LNCAP (cell line): ENCODE measurements around the gene MAN2B1.

Source experiments
- TF ChIP-seq, protein P1 (sequence below): fragments of 450-650 bp; IDR thresholded peaks from 2 replicates; pipeline ENCODE4 v1.5.1; 2017; ENCODE audit warnings: mild to moderate bottlenecking

MAN2B1 gene

DNA sequence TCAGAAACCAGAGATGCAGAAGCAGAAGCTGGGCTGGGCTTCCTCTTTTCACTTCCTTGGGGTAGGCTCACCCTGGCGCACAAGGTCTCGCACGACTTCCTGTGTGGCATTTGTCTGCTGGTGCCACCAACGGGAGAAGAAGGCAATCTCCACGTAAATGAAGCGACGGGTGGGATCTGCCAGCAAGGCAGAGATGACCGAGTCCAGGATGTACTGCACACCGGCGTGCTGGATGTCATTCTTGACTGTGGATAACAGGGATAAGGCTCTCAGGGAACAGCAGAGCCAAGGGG is 1.3 kb downstream of the MAN2B1 start:
- TF ChIP-seq, protein P1, sequence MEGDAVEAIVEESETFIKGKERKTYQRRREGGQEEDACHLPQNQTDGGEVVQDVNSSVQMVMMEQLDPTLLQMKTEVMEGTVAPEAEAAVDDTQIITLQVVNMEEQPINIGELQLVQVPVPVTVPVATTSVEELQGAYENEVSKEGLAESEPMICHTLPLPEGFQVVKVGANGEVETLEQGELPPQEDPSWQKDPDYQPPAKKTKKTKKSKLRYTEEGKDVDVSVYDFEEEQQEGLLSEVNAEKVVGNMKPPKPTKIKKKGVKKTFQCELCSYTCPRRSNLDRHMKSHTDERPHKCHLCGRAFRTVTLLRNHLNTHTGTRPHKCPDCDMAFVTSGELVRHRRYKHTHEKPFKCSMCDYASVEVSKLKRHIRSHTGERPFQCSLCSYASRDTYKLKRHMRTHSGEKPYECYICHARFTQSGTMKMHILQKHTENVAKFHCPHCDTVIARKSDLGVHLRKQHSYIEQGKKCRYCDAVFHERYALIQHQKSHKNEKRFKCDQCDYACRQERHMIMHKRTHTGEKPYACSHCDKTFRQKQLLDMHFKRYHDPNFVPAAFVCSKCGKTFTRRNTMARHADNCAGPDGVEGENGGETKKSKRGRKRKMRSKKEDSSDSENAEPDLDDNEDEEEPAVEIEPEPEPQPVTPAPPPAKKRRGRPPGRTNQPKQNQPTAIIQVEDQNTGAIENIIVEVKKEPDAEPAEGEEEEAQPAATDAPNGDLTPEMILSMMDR = no peak

DNA sequence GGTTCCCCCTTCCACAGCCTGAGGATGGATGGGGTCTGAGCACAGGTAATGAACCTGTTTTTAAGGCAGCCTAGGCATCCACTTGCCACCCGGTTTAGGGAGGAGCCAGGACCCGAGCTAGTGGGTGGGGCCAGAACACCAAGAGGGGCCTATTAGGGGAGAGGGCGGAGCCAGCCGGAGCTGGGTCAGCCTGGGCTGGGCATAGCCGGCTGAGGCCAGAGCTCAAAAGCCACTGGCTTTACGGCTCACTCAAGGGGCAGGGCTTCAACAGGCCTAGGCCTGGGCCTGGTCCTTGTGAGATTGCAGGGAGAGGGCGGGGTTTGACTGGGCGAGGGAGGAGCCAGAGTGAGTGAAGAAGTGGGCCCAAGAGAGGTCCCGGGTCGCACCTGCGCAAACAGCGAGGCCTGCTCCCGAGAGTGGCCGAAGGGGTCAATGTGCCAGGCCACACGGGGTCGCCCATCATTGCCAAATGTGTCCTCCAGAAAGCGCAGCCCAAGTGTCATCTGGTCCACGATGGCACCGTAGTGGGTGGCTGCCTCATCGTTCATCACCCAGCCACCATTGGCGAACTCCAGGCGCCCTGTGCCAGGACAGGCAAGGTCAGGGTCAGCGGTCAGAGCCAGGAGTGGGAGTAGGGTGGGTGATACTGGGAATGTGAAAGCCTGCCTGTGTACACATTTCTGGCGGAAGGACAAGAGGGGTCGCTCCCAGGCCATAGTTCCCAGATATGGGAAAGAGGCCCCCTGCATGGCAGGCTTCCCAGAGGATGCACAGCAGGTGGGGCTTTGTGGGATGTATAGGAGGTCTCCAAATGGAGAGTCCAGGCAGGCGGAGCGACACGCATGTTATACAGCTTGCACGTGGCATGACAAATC is 1.9 kb downstream of the MAN2B1 start:
- TF ChIP-seq, protein P1 = no peak

DNA sequence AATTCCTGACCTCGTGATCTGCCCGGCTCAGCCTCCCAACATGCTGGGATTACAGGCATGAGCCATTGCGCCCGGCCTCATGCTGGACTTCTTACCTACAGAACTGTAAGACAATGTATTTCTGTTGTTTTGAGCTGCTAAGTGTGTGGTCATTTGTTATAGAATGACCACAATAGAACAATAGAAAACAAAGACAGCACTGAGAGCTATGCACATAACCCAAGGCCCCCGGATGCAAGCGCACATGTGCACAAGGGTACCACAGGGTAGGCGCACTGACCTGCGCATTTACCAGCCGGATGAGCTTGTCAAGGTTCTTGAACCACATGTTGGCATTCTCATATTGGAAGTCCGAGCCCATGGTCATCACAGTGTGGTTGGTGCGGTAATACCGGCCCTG is 5.6 kb downstream of the MAN2B1 start:
- TF ChIP-seq, protein P1 = no peak

DNA sequence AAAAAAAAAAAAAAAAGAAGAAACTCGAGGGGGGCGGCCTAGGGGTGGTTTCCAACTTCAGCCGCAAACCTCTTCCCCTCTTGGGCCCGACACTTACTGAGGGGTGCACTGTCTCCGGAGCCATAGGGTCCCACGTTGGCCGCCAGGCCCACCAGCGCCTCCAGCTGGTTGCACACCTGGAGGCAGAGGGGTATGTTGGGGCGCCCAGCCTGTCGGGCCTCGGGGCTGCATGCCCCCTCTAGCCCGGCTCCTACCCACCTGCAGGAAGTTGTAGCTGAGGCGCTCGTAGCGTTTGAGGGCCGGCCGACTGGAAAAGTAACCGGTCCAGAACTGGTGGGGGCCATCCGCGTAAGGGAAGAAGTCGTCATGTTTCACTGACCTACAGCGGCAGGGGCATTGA is 8.6 kb downstream of the MAN2B1 start:
- TF ChIP-seq, protein P1 = no peak

DNA sequence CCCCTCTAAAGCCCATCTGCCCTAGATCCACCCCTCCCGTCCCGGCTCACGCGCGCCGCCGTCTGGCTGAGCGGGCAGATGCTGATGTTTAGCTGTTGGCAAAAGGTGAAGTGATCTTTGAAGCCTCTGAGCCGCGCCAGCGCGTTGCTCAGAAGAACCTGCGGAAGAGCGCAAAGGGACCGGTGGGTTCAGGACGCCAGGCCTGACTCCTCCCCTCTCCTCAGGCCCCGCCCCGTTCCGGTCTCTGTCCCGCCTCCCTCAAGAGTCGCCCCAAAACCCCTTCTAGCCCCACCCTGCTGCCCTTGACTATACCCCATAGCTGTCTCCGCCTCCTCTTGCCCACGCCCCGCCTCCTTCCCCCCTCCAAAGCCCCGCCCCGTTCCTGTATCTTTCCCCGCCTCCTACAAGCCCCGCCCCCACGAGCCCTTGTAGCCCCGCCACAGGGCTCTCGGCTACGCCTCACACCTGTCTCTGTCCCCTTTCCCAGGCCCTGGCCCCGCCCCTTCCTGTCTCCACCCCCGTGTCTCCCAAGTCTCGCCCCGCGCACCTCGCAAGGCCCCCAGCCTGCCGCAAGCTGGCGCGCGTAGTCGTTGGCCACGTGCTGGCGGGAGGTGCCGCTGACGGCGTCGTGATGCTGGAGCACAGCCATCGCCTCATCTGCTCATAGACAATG is 9.5 kb downstream of the MAN2B1 start:
- TF ChIP-seq, protein P1 = no peak

DNA sequence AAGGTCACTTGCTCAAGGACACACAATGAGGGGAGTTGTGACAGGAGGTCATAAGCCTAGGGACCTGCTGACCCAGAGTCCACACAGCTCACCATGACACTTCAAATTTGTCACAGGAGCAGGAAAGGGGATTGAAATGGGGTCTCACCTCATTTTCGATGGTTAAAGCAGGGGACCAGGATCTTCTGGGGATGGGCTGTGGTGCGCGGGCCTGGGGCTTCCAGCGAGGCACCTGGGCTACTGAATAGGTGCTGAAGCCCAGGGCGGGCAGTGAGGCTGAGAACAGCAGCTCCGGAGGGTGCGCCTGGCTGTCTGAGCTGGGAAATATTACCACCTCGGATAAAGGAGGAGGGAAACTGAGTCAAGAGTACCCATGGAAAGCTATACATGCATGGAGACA is 11.0 kb downstream of the MAN2B1 start:
- TF ChIP-seq, protein P1 = no peak

DNA sequence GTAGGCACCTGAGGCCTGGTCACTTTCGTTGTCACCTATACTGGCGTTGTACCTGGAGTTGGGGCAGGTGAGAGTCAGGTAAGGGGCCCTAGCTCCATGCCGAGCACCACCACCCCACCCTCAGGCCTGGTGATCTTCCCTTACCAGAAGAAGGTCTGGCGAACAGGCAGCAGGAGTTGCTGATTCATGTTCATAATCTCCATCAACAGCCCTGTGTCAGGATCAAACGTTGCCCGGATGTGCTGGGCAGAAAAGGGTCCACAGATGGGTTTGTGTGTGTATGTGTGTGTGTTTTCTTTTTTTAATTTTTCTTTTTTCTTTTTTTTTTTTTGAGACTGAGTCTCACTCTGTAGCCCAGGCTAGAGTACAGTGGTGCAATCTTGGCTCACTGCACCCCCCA is 14.3 kb downstream of the MAN2B1 start:
- TF ChIP-seq, protein P1 = no peak
